H1 (cell line): ENCODE measurements around the gene FRS2. TPM values are rescaled to one million over a fixed set of nuclear protein-coding genes. Genes with fewer than 3 reads are reported as not detected.

Experiments used
- CTCF ChIA-PET: fragments of 300-600 bp; sonication (Branson Sonifier 250); formaldehyde crosslinking; loops from one replicate; lab custom pipeline; 2021; ENCODE audit not compliant: partially characterized antibody; lab: Charles Lee
- POLR2A ChIA-PET: fragments of 300-600 bp; sonication (Branson Sonifier 250); formaldehyde crosslinking; loops from one replicate; lab custom pipeline; 2021; ENCODE audit warnings: inconsistent platforms; ENCODE audit not compliant: partially characterized antibody; lab: Charles Lee
- DNase-seq, 2 experiments: peaks; one replicate each; pipeline versions ENCODE4 v3.0.0 to v3.0.0-alpha.2; 2010 to 2022; ENCODE audit warnings: low spot score in 2 of 2, low read depth in 1 of 2, mixed read lengths in 1 of 2
- FAIRE-seq: peaks from 2 replicates; lab custom pipeline; 2011; peaks lifted over from hg19 to GRCh38; lab: Jason Lieb, UNC
- H2AFZ ChIP-seq: 2 replicates; pipeline ENCODE4 v1.8.1; 2012; ENCODE audit warnings: low read length, inconsistent platforms
- H2AK5ac ChIP-seq: 2 replicates; pipeline ENCODE4 v1.6.1; 2013; ENCODE audit warnings: low read depth, low read length
- H2BK120ac ChIP-seq: replicated peaks from 2 replicates; pipeline ENCODE3; 2013; ENCODE audit warnings: low read depth, low read length, inconsistent platforms
- H2BK12ac ChIP-seq: 2 replicates; pipeline ENCODE4 v1.6.1; 2013; ENCODE audit warnings: low read depth, low read length
- H2BK15ac ChIP-seq: 2 replicates; pipeline ENCODE4 v1.6.1; 2013; ENCODE audit warnings: low read length
- H2BK20ac ChIP-seq: 2 replicates; pipeline ENCODE4 v1.6.1; 2013; ENCODE audit warnings: low read length
- H2BK5ac ChIP-seq: 2 replicates; pipeline ENCODE4 v1.6.1; 2013; ENCODE audit warnings: low read depth, low read length
- H3K14ac ChIP-seq: 2 replicates; pipeline ENCODE4 v1.6.1; 2013; ENCODE audit warnings: inconsistent platforms; ENCODE audit not compliant: insufficient read length
- H3K18ac ChIP-seq: 2 replicates; pipeline ENCODE4 v1.6.1; 2013; ENCODE audit warnings: low read length; ENCODE audit errors: extremely low read depth
- H3K23ac ChIP-seq: 2 replicates; pipeline ENCODE4 v1.6.1; 2013; ENCODE audit warnings: inconsistent platforms; ENCODE audit not compliant: insufficient read length
- H3K23me2 ChIP-seq: 2 replicates; pipeline ENCODE4 v1.6.1; 2013; ENCODE audit warnings: low read depth, low read length
- H3K27ac ChIP-seq: 2 replicates; pipeline ENCODE4 v1.6.1; 2011; ENCODE audit warnings: low read depth, low read length, inconsistent platforms
- H3K27me3 ChIP-seq, 4 experiments: replicated peaks in 1 of 4; 1 replicate in 1 of 4; 2 replicates in 3 of 4; pipeline versions ENCODE4 v1.6.1 to v1.8.1; 2011 to 2013; ENCODE audit warnings: low read length in 3 of 4, mild to moderate bottlenecking in 3 of 4, inconsistent platforms in 2 of 4, mixed read lengths in 2 of 4, moderate library complexity in 1 of 4; ENCODE audit not compliant: control insufficient read depth in 3 of 4, insufficient read depth in 3 of 4; ENCODE audit errors: extremely low read depth in 1 of 4
- H3K36me3 ChIP-seq, 4 experiments: 2 replicates each; pipeline versions ENCODE4 v1.6.1 to v1.8.1; 2011 to 2013; ENCODE audit warnings: mild to moderate bottlenecking in 4 of 4, low read length in 3 of 4, moderate library complexity in 2 of 4, control low read depth in 1 of 4, inconsistent platforms in 1 of 4; ENCODE audit not compliant: insufficient read depth in 4 of 4, control insufficient read depth in 2 of 4
- H3K4ac ChIP-seq: replicated peaks from 2 replicates; pipeline ENCODE3; 2013; ENCODE audit warnings: low read length, low read depth, mixed read lengths, inconsistent platforms; ENCODE audit not compliant: insufficient read length
- H3K4me1 ChIP-seq, 4 experiments: replicated peaks in 1 of 4; 1 replicate in 1 of 4; 2 replicates in 3 of 4; pipeline versions ENCODE4 v1.6.1 to v1.8.1; 2011 to 2013; ENCODE audit warnings: low read length in 3 of 4, inconsistent platforms in 2 of 4, mixed read lengths in 1 of 4; ENCODE audit not compliant: insufficient read depth in 4 of 4, control insufficient read depth in 3 of 4
- H3K4me2 ChIP-seq, 2 experiments: 2 replicates each; pipeline versions ENCODE4 v1.6.1 to v1.8.1; 2011 to 2013; ENCODE audit warnings: low read depth in 2 of 2, low read length in 2 of 2, control low read depth in 1 of 2, inconsistent platforms in 1 of 2, mild to moderate bottlenecking in 1 of 2; ENCODE audit not compliant: insufficient read depth in 1 of 2
- H3K4me3 ChIP-seq, 4 experiments: fragments of 200-600, 300-600 bp in 1 of 4; sonication (generic), shearing (Covaris generic), sonication (Bioruptor Twin) in 1 of 4; 2 replicates each; pipeline versions ENCODE4 v1.5.1 to v1.8.1; 2011 to 2016; ENCODE audit warnings: low read length in 4 of 4, low read depth in 3 of 4, control low read depth in 2 of 4, inconsistent platforms in 2 of 4, mild to moderate bottlenecking in 2 of 4, mixed read lengths in 1 of 4, moderate library complexity in 1 of 4; ENCODE audit not compliant: insufficient read depth in 2 of 4; ENCODE audit errors: extremely low read depth in 1 of 4
- H3K56ac ChIP-seq: replicated peaks from 2 replicates; pipeline ENCODE3; 2013; ENCODE audit warnings: low read depth, mild to moderate bottlenecking, mixed read lengths, low read length, inconsistent platforms; ENCODE audit not compliant: insufficient read length
- H3K79me1 ChIP-seq: 2 replicates; pipeline ENCODE4 v1.6.1; 2013; ENCODE audit warnings: low read depth, low read length, control low read depth
- H3K79me2 ChIP-seq, 2 experiments: 2 replicates each; pipeline versions ENCODE4 v1.6.1 to v1.8.1; 2012 to 2013; ENCODE audit warnings: low read length in 2 of 2, mild to moderate bottlenecking in 2 of 2, inconsistent platforms in 1 of 2; ENCODE audit not compliant: insufficient read depth in 2 of 2, control insufficient read depth in 1 of 2
- H3K9ac ChIP-seq, 4 experiments: replicated peaks in 1 of 4; 1 replicate in 1 of 4; 2 replicates in 3 of 4; pipeline versions ENCODE4 v1.6.1 to v1.8.1; 2011 to 2013; ENCODE audit warnings: low read depth in 3 of 4, low read length in 3 of 4, control low read depth in 2 of 4, mild to moderate bottlenecking in 2 of 4, moderate library complexity in 2 of 4, inconsistent platforms in 1 of 4; ENCODE audit errors: extremely low read depth in 1 of 4
- H3K9me3 ChIP-seq, 2 experiments: 2 replicates each; pipeline versions ENCODE4 v1.6.1 to v1.8.1; 2012 to 2013; ENCODE audit warnings: mild to moderate bottlenecking in 2 of 2, moderate library complexity in 2 of 2, control low read depth in 1 of 2, inconsistent platforms in 1 of 2, low read depth in 1 of 2, low read length in 1 of 2, mixed read lengths in 1 of 2; ENCODE audit not compliant: insufficient read depth in 2 of 2
- H4K20me1 ChIP-seq, 2 experiments: replicated peaks in 1 of 2; 2 replicates each; pipeline versions ENCODE3 to v1.8.1; 2011 to 2013; ENCODE audit warnings: inconsistent platforms in 2 of 2, low read length in 2 of 2, mild to moderate bottlenecking in 1 of 2; ENCODE audit not compliant: insufficient read depth in 2 of 2, control insufficient read depth in 1 of 2
- H4K5ac ChIP-seq: 2 replicates; pipeline ENCODE4 v1.6.1; 2013; ENCODE audit warnings: low read length, low read depth, mixed read lengths, inconsistent platforms; ENCODE audit not compliant: insufficient read length
- H4K8ac ChIP-seq: 2 replicates; pipeline ENCODE4 v1.8.0; 2013; ENCODE audit warnings: mild to moderate bottlenecking, moderate library complexity, low read length, inconsistent platforms; ENCODE audit not compliant: insufficient read depth; ENCODE audit errors: extremely low read depth
- H4K91ac ChIP-seq: replicated peaks from 2 replicates; pipeline ENCODE3; 2013; ENCODE audit warnings: low read length, mixed read lengths, inconsistent platforms; ENCODE audit not compliant: insufficient read length
- CEBPB ChIP-seq: IDR thresholded peaks from 2 replicates; pipeline ENCODE4 v1.6.1; 2012; ENCODE audit warnings: low read depth, low read length
- GABPA ChIP-seq: IDR thresholded peaks from 2 replicates; pipeline ENCODE4 v1.6.1; 2011; ENCODE audit warnings: mild to moderate bottlenecking, low read length, moderate library complexity, borderline replicate concordance; ENCODE audit not compliant: insufficient read depth
- GTF2F1 ChIP-seq: IDR thresholded peaks from 2 replicates; pipeline ENCODE4 v1.6.1; 2012; ENCODE audit warnings: low read depth, low read length, improper control_type of control experiment, borderline replicate concordance
- HDAC2 ChIP-seq, 2 experiments: fragments of 300-600 bp in 1 of 2; sonication (generic) in 1 of 2; IDR thresholded peaks; 2 replicates each; pipeline ENCODE4 v1.6.1; 2011 to 2012; ENCODE audit warnings: low read depth in 2 of 2, low read length in 2 of 2, mild to moderate bottlenecking in 2 of 2, moderate library complexity in 2 of 2, borderline replicate concordance in 1 of 2, inconsistent platforms in 1 of 2
- POU5F1 ChIP-seq: IDR thresholded peaks from 2 replicates; pipeline ENCODE4 v1.6.1; 2011; ENCODE audit warnings: low read depth, mild to moderate bottlenecking, low read length, moderate library complexity
- RAD21 ChIP-seq, 2 experiments: IDR thresholded peaks in 1 of 2; conservative IDR thresholded peaks in 1 of 2; 2 replicates each; pipeline ENCODE4 v1.6.1; 2011; ENCODE audit warnings: low read depth in 2 of 2, low read length in 2 of 2, improper control_type of control experiment in 1 of 2, inconsistent platforms in 1 of 2, mild to moderate bottlenecking in 1 of 2, moderate library complexity in 1 of 2
- SP1 ChIP-seq: IDR thresholded peaks from 2 replicates; pipeline ENCODE4 v1.6.1; 2011; ENCODE audit warnings: low read depth, low read length
- SP2 ChIP-seq: IDR thresholded peaks from 2 replicates; pipeline ENCODE4 v1.6.1; 2012; ENCODE audit warnings: mild to moderate bottlenecking, low read length, inconsistent platforms
- SRF ChIP-seq: IDR thresholded peaks from 2 replicates; pipeline ENCODE4 v1.6.1; 2011; ENCODE audit warnings: mild to moderate bottlenecking, low read depth, low read length, moderate library complexity
- ZNF274 ChIP-seq: IDR thresholded peaks from 2 replicates; pipeline ENCODE4 v1.7.0; 2012; ENCODE audit warnings: low read length, borderline replicate concordance; ENCODE audit errors: extremely low read depth
- WGBS, 2 experiments: shearing (Covaris generic) in 1 of 2; methylation state at CpG; one replicate each; pipeline versions ENCODE4 v1.1.6 to v1.1.7; 2013 to 2015; ENCODE audit warnings: low lambda C conversion rate in 2 of 2, mixed read lengths in 2 of 2, inconsistent platforms in 1 of 2, low coverage in 1 of 2, missing lambda C conversion rate in 1 of 2; ENCODE audit not compliant: insufficient replicate concordance in 2 of 2, insufficient coverage in 1 of 2, insufficient read length in 1 of 2; ENCODE audit errors: extremely low coverage in 1 of 2, missing lambda C conversion rate in 1 of 2; 5-methylcytosine and 5-hydroxymethylcytosine counted together
- polyA plus RNA-seq, 7 experiments: library from polyadenylated mRNA; depleted of rRNA in 3 of 7; stranded (reverse) in 5 of 7; unstranded in 2 of 7; fragments of >200 nt in 5 of 7; fragments of 200-250 nt in 2 of 7; gene quantifications; 1 replicate in 5 of 7; 2 replicates in 1 of 7; 4 replicates in 1 of 7; pipeline versions ENCODE4 v1.2.1 to v1.2.3, GENCODE V29; 2011 to 2013; ENCODE audit warnings: missing spikeins in 2 of 7, mixed read lengths in 2 of 7
- total RNA-seq: library from RNA; stranded (reverse); fragmentation: NEBNext Ultra II Directional; extraction: Animal tissue kit (Norgen Biotek cat#: 25700); gene quantifications from 2 replicates; pipeline ENCODE4 v1.2.1, GENCODE V29; 2021

FRS2 gene
- total and polyA plus RNA-seq, 2 of the 8 experiments (the other 6 are each of a cell fraction or from before 2014, with no cell fraction given), result 10.3 to 35.8 TPM

DNA sequence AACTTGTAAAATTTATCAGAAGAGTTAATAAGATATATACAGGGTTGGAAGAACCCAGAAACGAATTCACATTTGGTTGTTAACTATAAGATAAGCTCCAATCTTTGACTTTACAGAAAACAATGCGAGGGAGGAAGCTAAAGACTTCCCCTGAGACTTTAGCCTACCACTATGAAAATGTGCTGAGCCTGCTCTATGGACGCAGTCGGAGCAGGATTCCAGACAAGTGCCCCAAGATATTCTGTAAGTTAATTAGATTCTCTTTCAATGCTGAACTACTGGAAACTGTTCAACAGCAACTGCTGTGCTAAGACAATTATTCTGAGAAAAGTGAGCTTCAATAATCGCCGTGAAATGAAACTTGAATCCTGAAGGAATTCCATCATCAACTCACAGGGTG, 148.9 kb downstream of the FRS2 start:
- no peak for TF ChIP-seq RAD21 (IDR thresholded peaks at IDR 0.05 in 1 of 2, conservative IDR thresholded peaks at IDR 0.05 in 1 of 2; ENCODE audit: low read depth in 2 of 2, low read length in 2 of 2)
- TF ChIP-seq GTF2F1, result no peak
- no peak for TF ChIP-seq CEBPB
- no peak for TF ChIP-seq SP2
- TF ChIP-seq ZNF274, result no peak
- TF ChIP-seq SP1, result no peak
- no peak for TF ChIP-seq GABPA
- TF ChIP-seq POU5F1, result no peak
- no peak for TF ChIP-seq SRF
- no peak for TF ChIP-seq HDAC2 (IDR thresholded peaks at IDR 0.05; ENCODE audit: borderline replicate concordance in 1 of 2, low read depth in 2 of 2, low read length in 2 of 2)
- no peak overlapping the region for H3K4me2 ChIP-seq
- H3K79me2 ChIP-seq, result no peaks in the 10 kb centered on the region
- no peak overlapping the region for H3K9ac ChIP-seq
- H2AFZ ChIP-seq, result no peak overlapping the region
- H2AK5ac ChIP-seq, result no peak overlapping the region
- H3K4me1 ChIP-seq, result no peaks in the 10 kb centered on the region
- H3K23ac ChIP-seq, result no peak overlapping the region
- H4K91ac ChIP-seq, result no peak overlapping the region
- no peak overlapping the region for H3K56ac ChIP-seq
- no peaks in the 10 kb centered on the region for H3K36me3 ChIP-seq
- H2BK5ac ChIP-seq, result no peak overlapping the region
- H3K27me3 ChIP-seq, result no peaks in the 10 kb centered on the region; a peak in 1 of 7 replicates
- H2BK120ac ChIP-seq, result no peak overlapping the region
- H3K4ac ChIP-seq, result no peak overlapping the region
- H3K4me3 ChIP-seq, result no peak overlapping the region
- H2BK12ac ChIP-seq, result no peak overlapping the region
- no peaks in the 10 kb centered on the region for H3K79me1 ChIP-seq
- H2BK15ac ChIP-seq, result no peak overlapping the region
- POLR2A ChIA-PET, result interaction anchor here (0.8 to 1.0 kb wide), 3 partner anchors 13 to 63 kb away, joined by 3 read pairs; no protein-coding TSS in a partner anchor
- no peak overlapping the region for H4K5ac ChIP-seq
- 84% methylated on average over 6 of the region's 6 CpGs; no CpG with 5 or more reads in 1 of the 2 experiments for whole genome bisulfite sequencing, 2 experiments
- CTCF ChIA-PET, result interaction anchor here (1.0 to 7.1 kb wide), 5 partner anchors 8 to 20 kb away, joined by 3 to 67 read pairs (median 5); partner anchors contain the start of gene LRRC10
- H3K18ac ChIP-seq, result no peak overlapping the region
- no peak overlapping the region for H3K14ac ChIP-seq
- no peaks in the 10 kb centered on the region for H3K9me3 ChIP-seq
- no peaks in the 10 kb centered on the region for H3K23me2 ChIP-seq
- H4K20me1 ChIP-seq, result no peaks in the 10 kb centered on the region
- no peak overlapping the region for H3K27ac ChIP-seq
- FAIRE-seq (no peak), DNase-seq (no peak)
- no peak overlapping the region for H2BK20ac ChIP-seq
- no peak overlapping the region for H4K8ac ChIP-seq
